Lower leg skin (tissue), 4 donors: Measurements from ENCODE around the gene GRID2IP. TPM values are rescaled to one million over a fixed set of nuclear protein-coding genes. Genes with fewer than 3 reads are reported as not detected.

ENCODE experiments used
- DNase-seq, 2 donors: peaks; one replicate each; pipeline ENCODE4 v3.0.0-alpha.2; 2019; ENCODE audit warnings: low spot score in 2 of 2
- H3K4me3 ChIP-seq: fragments of 200-600 bp; sonication (generic); 2 replicates; pipeline ENCODE4 v1.5.1; 2017; ENCODE audit warnings: mild to moderate bottlenecking, low read depth; ENCODE audit not compliant: poor library complexity, severe bottlenecking
- POLR2A ChIP-seq, 2 donors: fragments of 450-650 bp; IDR thresholded peaks; one replicate each; pipeline ENCODE4 v1.6.1; 2016 to 2017; ENCODE audit warnings: antibody characterized with exemption in 2 of 2, mild to moderate bottlenecking in 1 of 2, moderate library complexity in 1 of 2
- WGBS, 2 donors: methylation state at CpG; one replicate each; pipeline ENCODE4 v1.1.5; 2018; 5-methylcytosine and 5-hydroxymethylcytosine counted together
- intact Hi-C: fragments of 100-400 bp; cut with DNase I; formaldehyde crosslinking; loops from one replicate; pipeline ENCODE4 v1.15.0; 2023; ENCODE audit warnings: low total_unique reads
- total RNA-seq, 4 donors: library from RNA; depleted of rRNA; stranded (reverse); fragments of >200 nt; gene quantifications; one replicate each; pipeline ENCODE4 v1.1.0, GENCODE V29; 2016
- TF ChIP-seq, protein P1 (sequence below), 3 donors: fragments of 450-650 bp; IDR thresholded peaks; one replicate each; pipeline ENCODE4 v1.5.1; 2016; ENCODE audit warnings: antibody characterized with exemption in 3 of 3, mild to moderate bottlenecking in 3 of 3, moderate library complexity in 2 of 3

The GRID2IP gene
- total RNA-seq, 4 donors from 2014 or later = 0.49 to 2.2 (median 0.64) TPM

DNA sequence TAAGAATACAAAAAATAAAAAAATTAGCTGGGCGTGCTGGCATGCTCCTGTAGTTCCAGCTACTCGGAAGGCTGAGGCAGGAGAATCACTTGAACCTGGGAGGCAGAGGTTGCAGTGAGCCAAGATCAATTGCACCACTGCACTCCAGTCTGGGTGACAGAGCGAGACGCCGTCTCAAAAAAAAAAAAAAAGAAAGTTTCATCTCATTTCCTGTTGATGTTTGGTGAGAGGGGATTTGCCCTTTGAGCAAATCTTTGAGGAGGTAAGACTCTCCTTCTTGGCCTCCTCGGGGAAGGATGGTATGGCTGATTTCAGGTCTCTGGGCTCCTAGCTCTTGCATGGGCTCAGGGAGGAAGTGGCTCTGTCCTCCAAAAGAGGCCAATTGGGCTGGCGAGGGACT is 3.6 kb upstream of the GRID2IP start:
- 82 to 89% methylated on average over 7 of the region's 7 CpGs for WGBS, 2 donors
- intact Hi-C loops = no loop called here
- no peak for TF ChIP-seq POLR2A (IDR thresholded peaks at IDR 0.05)
- TF ChIP-seq, protein P1, sequence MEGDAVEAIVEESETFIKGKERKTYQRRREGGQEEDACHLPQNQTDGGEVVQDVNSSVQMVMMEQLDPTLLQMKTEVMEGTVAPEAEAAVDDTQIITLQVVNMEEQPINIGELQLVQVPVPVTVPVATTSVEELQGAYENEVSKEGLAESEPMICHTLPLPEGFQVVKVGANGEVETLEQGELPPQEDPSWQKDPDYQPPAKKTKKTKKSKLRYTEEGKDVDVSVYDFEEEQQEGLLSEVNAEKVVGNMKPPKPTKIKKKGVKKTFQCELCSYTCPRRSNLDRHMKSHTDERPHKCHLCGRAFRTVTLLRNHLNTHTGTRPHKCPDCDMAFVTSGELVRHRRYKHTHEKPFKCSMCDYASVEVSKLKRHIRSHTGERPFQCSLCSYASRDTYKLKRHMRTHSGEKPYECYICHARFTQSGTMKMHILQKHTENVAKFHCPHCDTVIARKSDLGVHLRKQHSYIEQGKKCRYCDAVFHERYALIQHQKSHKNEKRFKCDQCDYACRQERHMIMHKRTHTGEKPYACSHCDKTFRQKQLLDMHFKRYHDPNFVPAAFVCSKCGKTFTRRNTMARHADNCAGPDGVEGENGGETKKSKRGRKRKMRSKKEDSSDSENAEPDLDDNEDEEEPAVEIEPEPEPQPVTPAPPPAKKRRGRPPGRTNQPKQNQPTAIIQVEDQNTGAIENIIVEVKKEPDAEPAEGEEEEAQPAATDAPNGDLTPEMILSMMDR (IDR thresholded peaks at IDR 0.05) = no peak
- no peak for DNase-seq
- H3K4me3 ChIP-seq = no peak overlapping the region

DNA sequence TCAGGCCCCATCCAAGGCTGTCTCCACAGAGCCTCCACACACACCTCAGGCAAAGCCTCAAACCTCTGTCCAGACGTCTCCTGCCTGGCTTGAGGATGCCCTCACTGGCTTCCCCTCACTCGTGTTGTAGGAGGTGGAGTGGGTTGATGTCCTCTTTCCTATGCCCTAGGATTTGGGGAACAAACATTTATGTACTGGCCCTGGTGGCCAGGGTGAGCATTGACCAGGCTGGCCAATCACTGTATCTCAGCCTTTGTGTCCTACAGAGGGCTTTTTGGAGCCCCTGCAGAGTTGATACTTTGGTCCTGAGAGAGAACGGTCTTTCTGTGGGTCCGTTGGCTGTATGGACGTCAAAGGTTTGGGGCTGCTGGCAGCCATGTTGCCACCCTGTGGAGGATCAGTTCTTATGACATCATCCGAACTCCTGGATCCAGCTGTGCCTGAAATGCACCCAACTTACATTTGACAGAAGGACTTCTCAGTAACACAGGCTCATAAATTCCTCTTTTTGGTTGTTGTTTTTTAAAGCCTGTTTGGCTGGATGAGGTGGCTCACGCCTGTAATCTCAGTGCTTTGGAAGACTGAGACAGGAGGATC is 2.3 kb upstream of the GRID2IP start:
- H3K4me3 ChIP-seq = no peak overlapping the region
- WGBS, 2 donors = 76 to 78% methylated on average over 7 of the region's 7 CpGs
- no peak for TF ChIP-seq POLR2A (IDR thresholded peaks at IDR 0.05)
- TF ChIP-seq, protein P1 (IDR thresholded peaks at IDR 0.05) = no peak
- DNase-seq = no peak
- intact Hi-C loops = no loop called here

DNA sequence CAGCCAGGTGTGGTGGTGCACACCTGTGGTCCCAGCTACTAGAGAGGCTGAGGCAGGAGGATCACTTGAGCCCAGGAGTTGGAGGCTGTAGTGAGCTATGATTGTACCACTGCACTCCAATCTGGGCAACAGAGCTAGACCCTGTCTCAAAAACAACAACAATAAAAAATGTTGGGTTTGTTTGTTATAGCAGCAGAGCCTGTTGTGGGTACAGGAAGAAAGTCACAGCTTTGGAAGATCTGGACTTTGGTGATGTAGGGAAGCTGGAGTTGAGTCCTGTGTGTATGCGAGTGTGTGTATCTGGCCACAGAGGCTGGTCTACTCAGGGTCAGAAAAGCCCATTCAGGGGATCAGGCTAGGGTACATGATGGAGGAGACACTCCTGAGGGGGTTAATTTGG is 3.9 kb downstream of the GRID2IP start:
- DNase-seq = no peak
- 96% methylated on average over 1 of the region's 1 CpG for WGBS, 2 donors
- no peak for TF ChIP-seq POLR2A (IDR thresholded peaks at IDR 0.05)
- TF ChIP-seq, protein P1 (IDR thresholded peaks at IDR 0.05) = no peak
- intact Hi-C loops = no loop called here
- H3K4me3 ChIP-seq = no peak overlapping the region

DNA sequence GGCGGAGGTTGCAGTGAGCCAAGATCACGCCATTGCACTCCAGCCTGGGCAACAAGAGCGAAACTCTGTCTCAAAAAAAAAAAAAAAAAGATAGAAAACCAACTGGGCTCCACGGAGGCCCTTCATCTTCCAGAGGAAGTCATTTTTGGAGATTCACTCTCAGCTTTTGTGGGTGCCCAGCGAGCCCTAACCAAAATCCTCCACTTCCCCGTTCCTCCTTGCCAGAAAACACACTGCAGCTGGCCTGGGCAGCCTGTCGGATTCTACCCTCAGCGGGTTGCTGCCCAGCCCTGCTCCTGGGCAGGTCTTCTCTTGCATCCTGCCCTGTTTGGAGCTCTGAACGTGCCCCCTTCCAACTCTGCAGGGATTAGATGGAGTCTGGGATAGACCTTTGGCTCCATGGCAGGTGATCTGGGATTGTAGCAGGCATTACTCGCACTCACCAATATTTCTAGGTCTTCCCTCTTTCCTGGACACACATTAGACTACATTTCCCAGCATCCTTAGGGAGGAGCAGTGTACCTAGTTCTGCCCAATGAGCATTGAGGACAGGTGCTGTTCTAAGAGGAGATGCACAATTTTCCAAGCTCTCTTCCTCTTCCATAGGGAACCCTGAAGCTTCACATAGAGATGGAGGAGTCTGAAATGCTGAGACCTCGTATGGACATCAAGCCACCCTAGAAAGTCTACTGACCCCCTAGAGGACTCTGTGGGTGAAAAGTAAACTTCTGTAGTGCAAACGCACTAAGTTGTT is 4.6 kb downstream of the GRID2IP start:
- WGBS, 2 donors = 81 to 83% methylated on average over 12 of the region's 12 CpGs
- TF ChIP-seq, protein P1 (IDR thresholded peaks at IDR 0.05) = no peak
- no peak for TF ChIP-seq POLR2A (IDR thresholded peaks at IDR 0.05)
- no peak overlapping the region for H3K4me3 ChIP-seq
- intact Hi-C loops = no loop called here
- no peak for DNase-seq

DNA sequence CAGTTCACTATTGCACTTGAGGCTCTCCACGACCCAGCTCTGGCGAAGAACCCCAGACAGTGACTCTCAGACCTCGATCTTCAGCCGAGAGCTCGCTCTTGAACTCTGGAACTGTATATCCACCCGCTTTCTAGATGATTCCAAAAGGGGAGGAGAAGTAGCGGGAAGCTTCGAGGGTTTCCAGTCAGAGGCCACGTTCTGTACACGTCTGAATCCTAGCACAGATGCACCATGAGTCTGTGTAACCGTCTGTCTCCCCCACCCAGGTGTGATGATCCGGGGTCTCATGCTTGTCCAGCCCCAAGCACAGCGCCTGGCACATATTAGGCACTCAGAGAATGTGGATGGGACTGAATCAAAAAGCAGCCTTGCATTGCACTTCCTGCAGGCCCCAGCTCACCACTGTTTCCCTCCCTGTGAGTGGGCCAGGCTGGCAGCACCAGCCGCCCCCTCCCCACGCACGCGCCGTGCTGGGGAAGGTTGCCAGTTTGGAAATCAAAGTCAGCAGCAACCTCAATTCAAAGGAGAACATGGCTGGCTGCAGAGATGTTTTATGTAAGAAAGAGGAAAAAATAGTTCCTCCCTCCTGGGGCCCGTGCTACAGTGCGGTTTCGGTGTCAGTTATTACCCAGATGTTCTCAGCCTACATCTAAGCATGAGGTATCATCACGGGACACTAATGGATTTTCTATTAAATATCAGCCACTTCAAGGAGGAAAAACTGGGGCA is 5.7 kb downstream of the GRID2IP start:
- 73 to 74% methylated on average over 19 to 22 of the region's 22 CpGs for WGBS, 2 donors
- intact Hi-C loops = no loop called here
- DNase-seq = no peak
- no peak overlapping the region for H3K4me3 ChIP-seq
- TF ChIP-seq POLR2A (IDR thresholded peaks at IDR 0.05) = no peak
- TF ChIP-seq, protein P1 (IDR thresholded peaks at IDR 0.05) = no peak
